HG03457 (cell line): ENCODE measurements around the gene ORM1.
"Not testable (repeated sequence)": the region's sequence is repeated elsewhere in the genome, so short reads cannot be mapped to it uniquely, and the experiment has no call there.

Source experiments
- ATAC-seq: cut with Tn5 transposase; IDR thresholded peaks from one replicate; pipeline ENCODE4 v1.9.1; 2021; ENCODE audit warnings: moderate number of reproducible peaks; ENCODE audit not compliant: unreplicated experiment

The ORM1 gene

DNA sequence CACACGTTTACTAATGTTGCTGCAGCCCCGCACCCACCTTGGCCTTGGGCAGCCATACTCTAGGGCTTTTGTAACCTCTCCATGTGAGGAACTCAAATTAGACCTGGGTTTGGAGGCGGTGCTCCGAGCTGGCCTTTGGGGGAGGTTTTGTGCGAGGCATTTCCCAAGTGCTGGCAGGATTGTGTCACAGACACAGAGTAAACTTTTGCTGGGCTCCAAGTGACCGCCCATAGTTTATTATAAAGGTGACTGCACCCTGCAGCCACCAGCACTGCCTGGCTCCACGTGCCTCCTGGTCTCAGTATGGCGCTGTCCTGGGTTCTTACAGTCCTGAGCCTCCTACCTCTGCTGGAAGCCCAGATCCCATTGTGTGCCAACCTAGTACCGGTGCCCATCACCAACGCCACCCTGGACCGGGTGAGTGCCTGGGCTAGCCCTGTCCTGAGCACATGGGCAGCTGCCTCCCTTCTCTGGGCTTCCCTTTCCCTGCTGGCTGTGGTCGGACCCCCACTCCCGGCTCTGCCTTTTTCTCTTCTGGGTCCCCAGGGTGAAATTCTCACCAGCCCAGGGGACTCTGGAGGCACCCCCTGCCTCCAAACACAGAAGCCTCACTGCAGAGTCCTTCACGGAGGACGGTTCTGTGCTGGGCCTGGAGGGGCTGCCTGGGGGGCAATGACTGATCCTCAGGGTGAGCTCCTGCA lies at the start of gene ORM1:
Gene ORM1, plus strand, starts transcription at position 268 of the 701 bp plus-strand sequence. Its CDS starts 36 bp downstream, at position 304.
- ATAC-seq: not testable (repeated sequence)

DNA sequence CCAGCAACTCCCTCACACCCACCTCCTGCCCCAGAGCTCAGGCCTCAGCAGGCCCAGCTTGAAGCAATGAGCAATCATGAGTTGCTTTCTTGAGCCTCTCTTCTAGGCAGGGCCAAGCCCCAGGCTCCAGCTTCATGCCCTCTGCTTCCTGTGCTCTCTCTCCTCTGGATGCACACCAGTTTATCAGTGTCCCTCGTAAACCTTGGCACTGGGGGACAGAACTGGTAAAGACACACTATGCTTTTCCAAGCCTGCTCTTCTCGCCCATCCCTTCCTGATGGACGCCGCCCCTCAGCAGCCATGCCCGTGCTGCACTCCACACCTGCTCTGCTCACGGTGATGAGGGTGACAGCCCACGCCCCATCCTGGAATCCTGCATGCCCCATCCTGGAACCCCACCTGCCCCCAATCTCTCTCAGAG lies 49.4 kb upstream of the ORM1 start:
- ATAC-seq: no peak

DNA sequence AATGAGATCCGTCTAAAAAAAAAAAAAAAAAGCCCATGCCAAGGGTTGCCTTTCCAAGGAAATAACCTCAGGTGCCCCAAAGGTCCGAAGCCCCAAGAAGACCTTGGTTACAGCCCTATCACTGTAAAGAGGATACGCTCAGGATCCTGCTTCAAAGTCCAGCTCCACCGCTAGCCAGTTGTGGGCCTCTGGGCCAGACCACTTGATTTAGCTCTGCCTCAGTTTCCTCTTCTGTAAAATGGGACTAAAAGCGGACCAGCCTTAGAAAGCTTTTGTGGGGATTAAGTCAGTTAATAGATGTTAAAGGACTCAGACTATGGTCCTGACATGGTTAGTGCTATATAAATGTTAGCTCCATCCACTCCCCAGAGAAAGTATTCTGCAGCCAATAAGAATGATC lies 48.7 kb upstream of the ORM1 start:
- no peak for ATAC-seq

DNA sequence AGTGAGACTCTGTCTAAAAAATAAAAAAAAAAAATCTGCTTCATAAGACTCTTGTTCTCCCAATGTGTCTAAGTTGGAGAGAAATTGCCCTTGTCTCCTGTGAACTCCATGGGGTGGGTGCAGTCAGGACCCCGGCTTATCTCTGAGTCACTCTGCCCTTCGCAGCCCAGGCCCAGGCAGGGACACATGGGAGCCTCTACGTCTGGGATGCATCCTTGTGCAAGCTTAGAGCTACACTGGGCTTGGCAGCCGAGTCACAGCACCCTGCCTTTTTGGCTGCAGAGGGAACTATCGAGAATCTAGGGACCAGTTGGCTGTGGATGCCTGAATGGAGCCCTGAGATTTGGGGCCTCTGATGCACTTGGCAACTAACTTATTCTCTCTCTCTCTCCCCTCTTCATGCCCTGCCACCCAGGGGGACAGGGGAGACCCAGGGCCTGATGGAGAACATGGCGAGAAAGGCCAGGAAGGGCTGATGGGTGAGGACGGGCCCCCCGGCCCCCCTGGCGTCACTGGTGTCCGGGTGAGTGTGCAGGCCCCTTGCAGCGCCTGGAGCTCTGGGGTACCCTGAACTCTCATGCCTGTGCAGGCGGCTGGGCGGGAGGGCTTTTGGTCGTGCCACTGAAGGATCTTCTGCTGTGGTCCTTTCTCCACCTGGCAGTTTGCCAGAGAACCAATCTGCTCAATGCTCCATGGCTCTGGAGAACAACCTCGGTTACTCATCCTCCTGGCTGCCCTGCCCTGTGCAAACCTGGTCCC lies 47.5 kb upstream of the ORM1 start:
- ATAC-seq: no peak

DNA sequence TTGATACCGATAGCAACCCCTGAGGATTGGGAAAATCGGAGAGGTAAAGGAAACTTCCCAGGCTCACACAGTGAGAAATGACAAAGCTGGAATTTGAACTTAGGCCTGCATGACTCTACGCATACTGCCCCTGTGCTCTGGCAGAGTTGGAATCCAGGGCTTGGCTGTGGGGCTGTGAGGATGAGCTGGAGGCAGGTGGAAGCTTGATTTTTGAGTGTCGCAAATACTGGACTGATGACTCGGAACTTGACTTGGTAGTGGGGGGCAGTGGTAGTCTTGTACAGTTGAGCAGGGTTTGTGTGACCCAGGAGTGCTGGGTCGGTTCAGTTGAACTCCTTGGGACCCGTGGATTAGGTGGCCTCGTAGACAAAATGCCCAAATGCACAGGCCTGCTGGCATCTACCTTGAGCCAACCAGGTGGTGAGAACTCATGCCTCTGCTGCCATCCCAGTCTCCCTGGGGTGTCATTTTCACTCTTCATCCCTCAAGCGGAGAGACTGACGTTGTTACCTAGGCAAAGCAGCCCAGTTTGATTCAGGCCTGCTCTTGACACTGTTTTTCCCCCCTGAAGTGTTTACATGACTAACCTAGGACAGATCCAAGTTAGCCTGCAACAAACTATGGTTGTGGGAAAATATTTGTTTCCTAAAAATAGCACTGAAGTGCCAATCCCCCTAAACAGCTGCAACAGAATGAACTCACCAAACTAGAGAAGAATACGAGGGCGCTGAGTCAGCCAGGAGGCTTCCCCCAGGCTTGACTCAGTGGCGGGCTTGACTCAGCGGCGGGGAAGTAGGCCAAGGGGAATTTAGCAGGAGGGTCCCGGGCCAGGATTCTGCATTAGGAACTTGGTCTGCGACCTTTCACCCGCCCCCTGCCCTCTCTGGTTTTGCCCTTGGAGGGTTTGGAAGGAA lies 45.7 kb upstream of the ORM1 start:
- no peak for ATAC-seq

DNA sequence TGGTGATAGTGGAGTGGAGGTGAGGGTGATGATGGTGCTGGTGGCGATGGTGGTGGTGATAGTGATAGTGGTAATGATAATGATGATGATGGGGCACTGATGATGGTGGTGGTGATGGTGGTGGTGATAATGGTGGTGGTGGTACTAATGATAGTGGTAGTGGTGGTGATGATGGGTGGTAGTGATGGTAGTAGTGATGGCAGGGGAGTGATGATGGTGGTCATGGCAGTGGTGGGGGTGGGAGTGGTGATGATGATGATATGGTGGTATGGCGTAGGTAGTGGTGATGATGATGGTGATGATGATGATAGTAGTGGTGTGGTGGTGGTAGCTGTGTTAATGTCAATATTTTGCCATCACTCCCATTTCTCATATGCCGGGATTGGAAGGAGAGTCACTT lies 44.5 kb upstream of the ORM1 start:
- no peak for ATAC-seq

DNA sequence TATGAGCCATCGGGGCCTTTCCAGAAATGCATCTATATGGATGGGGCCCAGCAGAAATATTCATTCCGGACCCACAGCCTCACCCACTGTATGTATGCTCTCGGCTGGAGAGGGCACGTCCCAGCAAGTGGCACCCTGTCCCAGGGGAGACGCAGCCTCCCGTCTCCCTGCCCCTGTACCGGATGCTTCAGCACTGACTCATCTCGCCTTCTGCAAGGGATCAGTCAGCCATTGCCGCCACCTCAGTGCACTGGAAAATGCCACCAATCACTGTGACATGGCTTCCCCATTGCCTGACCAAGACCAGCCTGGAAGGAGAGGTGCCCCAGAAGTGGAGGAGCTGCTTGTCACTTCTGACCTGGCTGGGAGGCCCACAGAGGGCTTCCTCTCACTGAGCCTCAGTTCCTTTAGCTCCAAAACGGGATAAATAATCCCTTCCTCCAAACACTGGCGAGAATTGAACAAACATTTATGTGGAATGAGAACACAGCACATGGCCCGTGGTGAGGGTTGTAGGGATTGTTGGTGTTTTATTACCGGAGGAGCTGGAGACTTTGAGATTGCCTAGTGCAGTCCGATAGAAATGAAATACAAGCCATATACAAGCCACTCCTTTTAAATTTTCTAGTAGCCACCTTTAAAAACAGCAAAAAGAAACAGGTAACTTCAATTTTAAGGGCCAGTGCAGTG lies 43.9 kb upstream of the ORM1 start:
- no peak for ATAC-seq

DNA sequence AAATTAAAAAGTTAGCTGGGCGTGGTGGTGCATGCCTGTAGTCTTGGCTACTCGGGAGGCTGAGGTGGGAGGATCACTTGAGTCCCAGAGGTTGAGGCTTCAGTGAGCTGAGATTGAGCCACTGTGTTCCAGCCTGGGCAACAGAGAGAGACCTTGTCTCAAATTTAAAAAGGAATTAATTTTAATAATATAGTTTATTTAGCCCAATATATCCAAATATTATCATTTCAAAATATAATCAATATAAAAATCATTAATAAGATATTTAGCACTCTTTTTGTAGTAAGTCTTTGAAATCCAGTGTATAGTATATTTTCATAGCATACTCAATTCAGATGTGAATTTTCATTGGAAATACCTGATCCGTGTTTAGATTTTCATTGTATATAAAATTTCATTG lies 43.2 kb upstream of the ORM1 start:
- no peak for ATAC-seq

DNA sequence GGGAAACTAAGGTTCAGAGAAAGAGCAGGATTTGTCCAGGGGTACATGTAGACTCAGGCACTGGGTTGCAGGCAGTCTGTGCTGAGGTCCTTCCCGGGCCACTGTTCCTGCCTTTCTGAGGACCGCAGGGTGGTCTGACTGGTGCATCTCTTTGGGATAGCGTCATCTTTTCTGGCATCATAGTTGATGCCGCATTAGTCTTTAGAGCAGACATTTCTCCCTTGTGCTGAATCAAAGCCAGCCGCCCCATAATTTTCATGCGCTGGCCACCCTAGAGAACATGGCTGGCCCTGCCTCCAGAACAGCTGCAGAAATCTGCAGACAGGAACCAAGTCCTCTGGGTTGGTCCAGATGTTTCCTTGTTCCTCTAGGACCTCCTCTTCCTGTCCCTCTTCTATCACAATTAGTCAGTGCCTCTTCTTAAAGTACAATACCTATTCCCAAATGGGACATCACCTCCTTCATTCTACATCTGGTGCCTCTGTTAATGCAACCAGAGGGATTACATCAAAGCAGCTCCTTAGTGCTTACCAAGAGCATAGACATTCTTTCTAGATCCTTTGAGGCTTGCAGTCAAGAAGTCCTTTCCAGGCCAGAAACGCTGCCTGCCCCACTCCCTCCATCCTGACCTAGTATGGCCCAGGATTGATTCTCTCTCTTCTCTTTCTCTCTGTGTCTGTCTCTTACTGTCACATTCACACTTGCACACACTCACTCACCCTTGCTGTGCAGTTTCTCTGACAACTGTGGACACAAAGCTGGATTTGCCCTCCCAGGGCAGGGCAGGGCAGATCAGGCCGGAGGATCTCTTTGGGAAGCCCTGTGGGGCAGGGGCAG lies 42.0 kb upstream of the ORM1 start:
- ATAC-seq: no peak

DNA sequence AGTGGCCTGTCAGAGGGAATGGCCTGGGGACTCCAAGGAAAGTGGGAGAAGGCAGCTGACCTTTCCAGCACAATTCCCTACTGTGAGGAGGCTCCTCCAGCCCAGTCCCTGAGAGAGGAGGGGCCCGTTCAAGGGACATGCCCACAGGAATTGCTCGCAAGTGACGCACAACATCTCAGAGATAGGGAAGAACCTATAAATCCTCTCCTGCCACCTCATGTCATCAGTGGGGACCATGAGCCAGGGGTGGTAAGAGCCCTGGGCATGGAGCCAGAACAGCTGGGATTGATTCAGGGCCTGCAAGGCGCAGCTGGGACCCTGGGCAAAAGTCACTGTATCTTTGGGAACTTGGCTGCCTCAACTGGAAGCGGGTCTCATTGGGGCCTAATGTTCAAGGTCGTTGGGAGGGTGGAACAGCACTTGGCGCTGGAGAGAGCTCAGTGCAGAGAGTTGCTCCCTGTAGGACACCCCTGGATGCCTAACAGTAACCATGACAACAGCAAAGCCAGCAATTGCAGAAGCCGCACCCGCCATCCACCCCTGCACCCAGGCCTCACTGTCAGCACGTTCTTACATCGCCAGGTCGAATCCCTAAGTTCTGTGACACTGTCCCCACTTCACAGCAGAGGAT lies 41.3 kb upstream of the ORM1 start:
- no peak for ATAC-seq

DNA sequence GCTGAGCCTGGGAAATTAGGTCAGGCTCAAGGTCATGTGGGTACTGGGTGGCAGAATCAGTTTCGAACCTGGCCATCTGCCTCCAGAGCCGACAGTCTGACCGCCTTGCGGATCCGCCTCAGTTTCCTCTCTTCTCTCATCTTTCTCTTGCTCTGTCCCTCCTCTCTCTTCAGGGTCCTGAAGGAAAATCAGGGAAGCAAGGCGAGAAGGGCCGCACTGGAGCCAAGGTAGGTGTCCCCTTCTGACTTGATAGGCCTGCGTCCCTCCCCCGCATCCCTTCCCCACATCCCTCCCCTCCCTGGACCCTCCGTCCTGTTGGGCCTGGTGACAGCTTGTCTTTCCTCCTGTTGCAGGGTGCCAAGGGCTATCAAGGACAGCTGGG lies 40.8 kb upstream of the ORM1 start:
- no peak for ATAC-seq

DNA sequence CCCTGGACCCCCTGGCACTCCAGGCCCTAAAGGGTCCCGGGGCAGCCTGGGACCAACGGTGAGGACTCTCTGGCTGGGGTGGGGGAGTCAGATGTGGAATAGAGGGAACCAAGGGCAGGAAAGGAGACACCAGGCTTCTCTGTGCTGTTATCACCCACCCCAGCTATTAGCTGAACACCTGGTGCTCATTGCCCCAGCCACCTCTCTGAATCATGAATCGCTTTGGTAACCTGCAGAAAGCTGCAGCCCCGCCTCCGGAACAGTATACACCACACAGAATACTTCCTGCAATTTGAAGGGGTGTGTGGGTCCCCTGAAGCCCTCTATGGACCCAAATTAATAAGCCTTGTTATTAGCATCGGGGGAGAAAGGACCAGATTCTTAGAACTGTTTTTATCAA lies 40.4 kb upstream of the ORM1 start:
- ATAC-seq: no peak

DNA sequence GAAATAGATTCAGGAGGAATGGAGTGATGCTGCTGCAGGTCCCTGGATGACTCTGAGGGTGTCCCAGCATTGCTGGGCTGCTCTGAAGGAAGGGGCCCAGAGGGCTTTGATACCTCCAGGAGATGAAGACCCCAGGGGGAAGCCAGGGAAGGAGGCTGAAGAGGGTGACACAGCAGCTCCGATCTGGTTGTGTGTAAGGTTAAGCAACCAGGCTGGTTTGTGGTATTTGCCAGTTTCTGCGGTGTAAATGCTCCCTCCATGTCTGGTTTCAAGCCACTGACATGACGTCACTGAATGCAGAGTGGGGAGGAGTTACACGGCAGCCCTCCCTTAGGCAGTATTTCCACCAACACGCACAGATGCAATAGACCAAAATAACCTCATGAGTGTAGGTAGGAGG lies 40.0 kb upstream of the ORM1 start:
- no peak for ATAC-seq

DNA sequence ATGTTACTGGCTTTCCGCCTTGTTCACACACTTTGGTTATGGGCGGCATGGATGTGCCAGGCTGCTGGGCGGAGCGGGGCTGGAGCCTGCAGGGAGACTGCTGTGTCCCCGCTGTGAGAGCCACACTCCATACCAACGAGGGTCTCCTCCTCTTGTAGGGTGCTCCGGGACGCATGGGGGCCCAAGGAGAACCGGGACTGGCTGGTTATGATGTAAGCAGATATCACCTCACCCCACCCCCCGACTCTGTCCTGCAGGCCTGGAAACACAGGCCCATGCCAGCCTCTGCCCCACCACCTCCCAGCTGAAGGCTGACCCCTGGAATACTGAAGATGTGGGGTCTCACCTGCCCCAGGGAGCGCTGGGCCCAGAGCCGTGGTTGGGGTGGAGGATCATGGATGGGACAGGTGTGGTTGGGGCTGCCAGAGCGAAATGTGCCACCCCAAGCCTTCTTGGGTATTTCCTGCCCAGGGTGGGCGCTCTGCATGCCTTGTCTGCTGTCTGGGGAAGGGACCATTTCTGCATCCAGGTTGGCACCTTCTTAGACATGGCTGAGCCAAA lies 39.3 kb upstream of the ORM1 start:
- no peak for ATAC-seq

DNA sequence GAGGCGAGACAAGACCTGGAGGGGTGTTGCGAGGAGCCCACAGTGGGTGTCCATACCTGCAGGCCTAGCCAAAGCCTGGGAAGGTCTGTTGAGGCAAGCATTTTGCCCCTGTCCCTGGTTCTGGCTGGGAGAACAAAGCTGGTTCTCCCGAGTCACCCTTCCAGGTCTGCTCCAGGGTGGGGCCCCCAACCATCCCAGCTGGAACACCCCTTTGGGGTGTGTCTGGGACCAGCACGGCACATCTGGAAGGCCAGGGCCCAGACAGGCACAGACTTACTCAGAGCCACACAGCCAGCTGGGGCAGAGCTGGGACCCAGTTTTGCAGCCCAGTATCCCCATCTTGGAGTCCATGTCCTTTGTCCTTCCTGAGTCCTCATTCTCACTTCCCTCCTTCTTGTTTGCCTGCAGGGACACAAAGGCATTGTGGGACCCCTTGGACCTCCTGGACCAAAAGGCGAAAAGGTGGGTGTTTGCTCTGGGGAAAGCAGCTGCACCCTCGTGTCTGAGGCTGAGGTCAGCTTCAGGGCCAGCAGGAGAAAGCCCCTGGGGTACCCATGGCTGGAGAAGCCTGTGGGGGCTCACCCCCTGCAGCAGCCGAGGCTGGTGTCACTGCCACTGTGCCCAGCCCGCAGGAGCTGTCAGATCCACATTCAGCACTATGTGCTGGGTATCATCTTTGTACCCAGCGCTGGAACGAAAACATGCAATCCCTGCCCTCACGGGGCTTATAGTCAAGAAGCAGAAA lies 38.4 kb upstream of the ORM1 start:
- no peak for ATAC-seq

DNA sequence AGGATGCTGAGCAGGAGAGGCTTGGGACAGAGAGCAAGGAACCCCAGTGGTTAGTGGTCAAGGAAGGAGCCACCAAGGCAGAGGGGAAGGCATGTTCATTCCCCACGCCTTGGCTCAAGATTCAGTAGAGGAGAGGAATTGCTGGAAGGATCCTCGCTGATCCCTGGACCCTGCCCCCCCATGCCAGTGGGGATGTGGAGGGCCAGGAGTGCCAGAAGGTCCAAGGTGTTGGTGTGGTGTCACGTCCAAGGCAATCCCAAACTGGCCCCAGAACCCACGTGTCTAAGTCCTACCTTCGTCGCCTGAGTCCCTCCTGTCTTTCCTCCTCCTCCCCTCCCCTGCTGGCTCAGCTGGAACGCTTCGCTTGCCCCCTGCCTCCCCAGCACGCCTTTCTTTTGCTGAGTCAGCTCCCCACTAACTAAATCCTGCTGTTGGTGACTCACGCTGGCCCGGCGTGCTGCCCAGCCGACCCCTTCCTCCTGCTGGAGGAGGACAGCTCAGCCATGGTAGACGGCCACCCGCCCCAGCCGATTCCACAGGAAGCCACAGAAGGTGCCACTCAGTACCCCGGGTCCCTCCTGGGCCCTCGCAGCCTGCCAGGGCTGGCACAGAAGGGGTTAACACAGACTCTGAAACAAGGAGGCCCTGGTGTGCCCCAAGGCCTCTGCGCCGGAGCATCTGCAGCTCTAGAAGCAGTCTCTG lies 37.6 kb upstream of the ORM1 start:
- no peak for ATAC-seq

DNA sequence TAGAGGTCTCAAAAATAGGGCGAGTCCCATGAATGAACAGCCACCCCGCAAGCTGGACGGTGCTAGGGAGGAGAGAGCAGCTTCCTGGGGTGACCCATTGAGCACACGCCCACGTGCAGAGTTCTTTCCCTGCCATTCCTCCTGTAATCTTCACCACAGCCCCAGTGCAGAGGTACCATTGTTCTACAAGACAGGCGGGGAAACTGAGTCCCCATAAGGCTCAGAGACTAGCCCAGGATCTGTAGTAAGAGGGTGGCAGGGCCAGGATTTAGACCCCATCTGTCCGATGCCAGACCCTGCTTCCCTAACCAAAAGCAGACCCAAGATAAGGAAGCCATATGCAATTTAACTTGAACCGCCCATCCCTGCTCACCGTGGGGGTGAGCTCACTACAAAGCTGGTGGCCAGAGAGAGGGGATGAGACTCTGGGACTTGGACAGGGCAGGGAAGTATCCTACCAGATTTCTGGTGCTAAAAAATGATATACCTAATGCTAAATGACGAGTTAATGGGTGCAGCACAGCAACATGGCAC lies 36.7 kb upstream of the ORM1 start:
- ATAC-seq: no peak
